GM12872 (cell line): ENCODE results near the gene ATP5ME.

Source experiments
- CTCF ChIP-seq: IDR thresholded peaks from 3 replicates; pipeline ENCODE4 v1.5.1; 2011; ENCODE audit warnings: low read depth, mild to moderate bottlenecking, low read length, moderate library complexity; ENCODE audit not compliant: insufficient read depth

The ATP5ME gene

GRCh38 chr4:683982-684622, 10.0 kb upstream of the ATP5ME start:
- TF ChIP-seq CTCF = peak; percentile 71

DNA sequence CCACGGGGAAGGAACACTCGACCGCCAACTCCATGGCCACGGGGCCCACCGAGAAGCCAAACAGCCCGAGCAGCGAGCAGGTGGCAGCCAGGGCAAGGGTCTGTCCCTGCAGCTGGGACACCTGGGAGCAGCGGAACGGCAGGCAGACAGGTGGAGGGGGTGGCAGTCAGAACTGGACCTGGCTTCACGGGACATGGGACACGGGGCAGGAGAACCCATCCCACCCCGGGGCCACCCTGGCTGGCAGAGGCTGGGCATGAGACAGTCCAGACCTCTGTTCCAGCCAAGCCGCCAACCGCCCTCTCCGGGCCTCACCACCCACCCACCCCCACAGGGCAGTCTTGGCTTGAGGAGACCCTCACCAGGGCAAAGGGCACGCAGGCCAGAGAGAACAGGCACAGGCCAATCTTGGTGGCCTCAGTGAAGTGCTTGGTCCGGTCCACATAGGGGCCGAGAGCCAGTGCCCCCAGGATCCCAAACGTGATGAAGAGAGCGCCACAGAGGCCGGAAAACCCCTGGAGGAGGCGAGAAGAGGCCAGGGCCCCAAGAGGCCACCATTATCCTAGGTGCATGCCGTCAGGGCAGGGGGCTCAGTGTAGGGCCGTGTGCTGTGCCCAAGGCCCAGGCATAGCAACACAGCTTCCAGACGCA, 9.3 kb upstream of the ATP5ME start:
- no peak for TF ChIP-seq CTCF

GRCh38 chr4:682490-683172, 8.6 kb upstream of the ATP5ME start:
- no peak for TF ChIP-seq CTCF

DNA sequence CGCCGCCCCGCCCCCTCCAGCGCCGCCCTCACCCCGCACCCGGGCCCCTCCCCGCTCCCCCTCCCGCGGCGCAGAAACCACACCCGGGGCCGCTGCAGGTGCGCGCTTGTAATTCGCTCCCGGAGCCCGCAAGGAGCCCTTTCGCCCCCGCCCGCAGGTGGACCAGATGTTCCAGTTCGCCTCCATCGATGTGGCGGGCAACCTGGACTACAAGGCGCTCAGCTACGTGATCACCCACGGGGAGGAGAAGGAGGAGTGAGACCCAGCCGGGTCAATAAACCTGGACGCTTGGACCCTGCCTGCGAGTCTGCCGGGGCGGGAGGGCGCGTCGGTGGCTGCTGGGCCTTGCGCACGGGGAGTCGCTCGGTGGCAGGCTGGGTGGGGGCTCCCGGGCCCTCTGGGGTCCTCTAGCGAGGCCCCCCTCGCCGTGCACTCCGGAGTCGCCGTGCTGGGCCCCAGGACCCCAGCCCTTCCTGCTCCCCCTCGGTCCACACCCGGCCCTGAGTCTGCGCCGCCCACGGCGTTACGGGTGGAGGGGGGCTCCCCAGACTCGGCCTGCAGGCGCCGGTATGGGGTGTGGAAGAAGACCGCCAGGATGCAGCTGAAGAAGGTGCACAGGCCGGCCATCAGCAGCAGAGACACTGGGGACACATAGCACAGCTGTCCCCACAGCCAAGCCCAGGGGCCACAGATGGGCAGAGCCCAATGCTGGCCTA, 7.8 kb upstream of the ATP5ME start:
- no peak for TF ChIP-seq CTCF

DNA sequence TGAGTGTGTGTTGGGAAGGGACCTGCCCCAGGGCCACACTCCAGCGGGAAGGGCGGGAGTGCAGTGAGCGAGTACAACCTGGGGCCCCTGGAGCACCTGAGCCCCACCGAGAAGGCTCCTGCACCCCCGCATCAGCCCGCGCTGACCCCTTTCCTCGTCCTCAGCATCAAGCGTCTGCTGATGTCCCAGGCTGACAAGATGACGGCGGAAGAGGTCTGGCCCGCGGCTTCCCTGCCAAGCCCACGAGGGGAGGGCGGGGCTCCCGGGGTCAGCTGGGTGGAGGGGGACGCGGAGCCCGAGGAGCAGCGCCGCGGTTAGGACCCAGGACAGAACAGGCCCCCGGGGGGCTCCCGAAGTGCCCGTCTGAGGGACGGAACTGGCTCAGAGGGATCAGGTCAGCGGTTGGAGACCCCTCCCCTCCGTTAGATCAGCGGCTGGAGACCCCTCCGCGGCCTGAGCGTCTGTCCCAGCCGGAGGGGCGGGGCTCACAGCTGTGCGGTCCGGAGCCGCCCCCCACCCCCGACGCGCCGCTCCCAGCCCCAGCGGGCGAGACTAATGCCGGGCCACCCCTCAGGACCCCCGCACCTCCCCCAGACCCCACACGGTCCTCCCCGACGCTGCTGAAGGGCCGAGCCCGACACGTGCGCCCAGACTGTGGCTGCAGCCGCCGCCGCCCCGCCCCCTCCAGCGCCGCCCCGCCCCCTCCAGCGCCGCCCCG, 7.0 kb upstream of the ATP5ME start:
- no peak for TF ChIP-seq CTCF

- no peak for TF ChIP-seq CTCF
Measured at GRCh38 chr4:680551-680927, 6.5 kb upstream of the ATP5ME start.
